GM10248 (cell line): ENCODE data around the gene CEP170B.

Source experiments
- CTCF ChIA-PET: fragments of 300-600 bp; sonication (Branson Sonifier 250); formaldehyde crosslinking; extraction: SDS; loops from one replicate; lab custom pipeline; 2021; ENCODE audit warnings: antibody characterized with exemption; lab: Yijun Ruan, JAX
- POLR2A ChIA-PET: fragments of 350-650 bp; sonication (Branson Sonifier 250); formaldehyde crosslinking; extraction: SDS; loops from one replicate; lab custom pipeline; 2020; ENCODE audit warnings: antibody characterized with exemption; lab: Yijun Ruan, JAX
- DNase-seq: peaks from one replicate; pipeline ENCODE4 v3.0.0; 2012; ENCODE audit errors: extremely low spot score
- TF ChIP-seq, protein P1 (sequence below): IDR thresholded peaks from 2 replicates; pipeline ENCODE4 v1.5.1; 2012; ENCODE audit warnings: mild to moderate bottlenecking, low read depth; ENCODE audit errors: extremely low read depth, missing control alignments, control extremely low read depth

Gene CEP170B

DNA sequence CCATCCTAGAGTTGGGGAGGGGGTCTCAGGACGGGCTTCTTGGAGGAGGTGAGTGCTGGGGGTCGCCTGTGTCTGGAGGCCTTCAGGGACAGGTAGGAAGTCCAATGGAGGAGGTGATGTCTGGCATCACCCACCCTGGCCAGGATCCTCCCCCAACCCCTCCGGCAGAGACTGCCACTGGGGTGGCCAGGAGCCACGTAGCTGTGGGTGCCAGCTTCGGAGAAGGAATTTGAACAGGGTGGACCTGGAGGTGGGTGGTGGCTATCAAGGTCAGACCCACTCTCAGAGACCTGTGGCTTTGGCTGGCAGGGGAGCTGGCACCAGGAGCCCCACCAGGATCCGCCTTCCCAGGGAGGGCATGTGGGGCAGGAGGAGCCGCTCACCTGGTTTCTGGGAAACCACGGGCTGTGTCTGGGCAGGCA is 9.1 kb downstream of the CEP170B start:
- POLR2A ChIA-PET: no interaction called here

DNA sequence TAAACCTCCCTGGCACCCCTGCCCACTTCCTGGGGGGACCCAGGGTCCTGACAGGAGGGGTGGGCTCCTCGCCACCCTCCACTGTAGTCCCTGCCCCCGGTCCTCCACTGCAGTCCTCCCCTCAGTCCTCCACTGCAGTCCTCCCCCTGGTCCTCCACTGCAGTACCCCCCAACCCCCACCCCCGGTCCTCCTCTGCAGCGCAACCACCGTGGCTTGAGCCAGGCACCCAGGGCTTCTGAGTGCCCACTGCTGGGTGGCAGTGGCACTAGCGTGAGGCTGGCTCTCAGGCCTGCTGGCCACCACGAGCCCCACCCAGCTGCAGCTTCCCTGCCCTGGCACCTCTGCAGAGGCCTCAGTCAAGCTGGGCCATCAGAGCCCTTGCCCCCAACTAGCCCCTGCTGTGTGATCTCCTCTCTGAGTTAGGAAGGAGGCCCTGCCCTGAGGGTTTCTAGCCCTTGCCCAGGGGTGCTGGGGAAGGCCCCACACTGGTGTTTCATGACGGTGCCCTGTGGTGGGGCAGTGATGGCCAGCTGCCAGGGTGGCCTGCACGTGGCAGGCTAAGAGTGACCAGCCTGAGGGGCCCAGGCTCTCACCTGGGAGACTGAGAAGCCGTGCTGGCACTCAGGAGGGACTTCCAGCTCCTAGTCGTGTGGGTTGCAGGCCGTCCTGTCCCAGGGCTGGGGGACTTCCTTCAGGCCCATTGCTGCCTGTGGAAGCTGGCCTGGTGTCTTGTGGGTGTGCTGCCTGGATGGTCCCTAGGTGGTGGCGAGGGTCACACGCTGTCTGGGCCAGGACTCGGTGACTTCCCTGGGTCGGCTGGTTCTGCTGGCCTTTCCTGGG is 9.7 kb downstream of the CEP170B start:
- no peak for DNase-seq
- ChIA-PET CTCF (interaction anchor here (1.2 kb wide), 1 partner anchor 8 kb away, joined by 3 read pairs; no protein-coding TSS in a partner anchor), POLR2A (no interaction called here)
- TF ChIP-seq, protein P1, sequence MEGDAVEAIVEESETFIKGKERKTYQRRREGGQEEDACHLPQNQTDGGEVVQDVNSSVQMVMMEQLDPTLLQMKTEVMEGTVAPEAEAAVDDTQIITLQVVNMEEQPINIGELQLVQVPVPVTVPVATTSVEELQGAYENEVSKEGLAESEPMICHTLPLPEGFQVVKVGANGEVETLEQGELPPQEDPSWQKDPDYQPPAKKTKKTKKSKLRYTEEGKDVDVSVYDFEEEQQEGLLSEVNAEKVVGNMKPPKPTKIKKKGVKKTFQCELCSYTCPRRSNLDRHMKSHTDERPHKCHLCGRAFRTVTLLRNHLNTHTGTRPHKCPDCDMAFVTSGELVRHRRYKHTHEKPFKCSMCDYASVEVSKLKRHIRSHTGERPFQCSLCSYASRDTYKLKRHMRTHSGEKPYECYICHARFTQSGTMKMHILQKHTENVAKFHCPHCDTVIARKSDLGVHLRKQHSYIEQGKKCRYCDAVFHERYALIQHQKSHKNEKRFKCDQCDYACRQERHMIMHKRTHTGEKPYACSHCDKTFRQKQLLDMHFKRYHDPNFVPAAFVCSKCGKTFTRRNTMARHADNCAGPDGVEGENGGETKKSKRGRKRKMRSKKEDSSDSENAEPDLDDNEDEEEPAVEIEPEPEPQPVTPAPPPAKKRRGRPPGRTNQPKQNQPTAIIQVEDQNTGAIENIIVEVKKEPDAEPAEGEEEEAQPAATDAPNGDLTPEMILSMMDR: no peak

More for the DNA sequence above, 9.1 kb downstream of the CEP170B start:
- no peak for DNase-seq
- CTCF ChIA-PET: no interaction called here
- TF ChIP-seq, protein P1: no peak

DNA sequence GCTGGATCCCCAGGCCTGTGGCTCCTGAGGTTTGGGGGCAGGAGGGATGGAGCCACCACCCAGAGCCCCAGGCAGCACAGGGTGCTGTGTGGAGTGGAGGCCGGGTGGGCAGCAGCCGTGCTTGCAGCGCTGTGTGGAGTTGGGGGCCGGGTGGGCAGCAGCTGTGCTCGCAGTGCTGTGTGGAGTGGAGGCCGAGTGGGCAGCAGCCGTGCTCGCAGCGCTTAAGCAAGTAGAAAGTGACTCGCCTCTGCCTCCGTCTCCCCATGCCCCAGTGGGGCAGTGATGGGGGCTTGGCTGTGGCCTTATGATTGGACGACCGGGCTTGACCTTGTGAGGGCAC is 10.3 kb downstream of the CEP170B start:
- no peak for DNase-seq
- CTCF ChIA-PET: interaction anchor here (1.2 kb wide), 1 partner anchor 8 kb away, joined by 3 read pairs; no protein-coding TSS in a partner anchor
- TF ChIP-seq, protein P1: no peak
- POLR2A ChIA-PET: no interaction called here

DNA sequence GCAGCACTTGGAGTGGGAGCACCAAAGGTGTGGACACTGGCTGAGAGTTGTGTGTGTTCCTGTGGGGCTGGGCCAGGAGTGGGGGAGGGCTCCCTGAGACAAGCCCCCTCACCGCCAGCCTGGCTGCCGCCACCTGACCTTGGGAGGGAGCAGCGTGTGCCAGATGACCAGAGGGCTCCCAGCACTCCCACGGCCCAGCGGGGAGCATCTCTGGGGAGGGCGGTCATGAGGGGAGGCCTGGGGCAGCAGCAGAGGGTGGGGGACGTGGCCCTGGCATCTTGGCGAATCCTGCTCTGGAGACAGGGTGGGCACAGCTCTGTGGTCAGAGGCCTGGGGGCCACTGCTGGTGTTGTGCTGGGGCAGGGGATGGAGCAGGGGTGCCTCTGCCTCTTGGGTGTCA is 10.7 kb downstream of the CEP170B start:
- DNase-seq: no peak
- ChIA-PET CTCF (interaction anchor here (1.2 to 1.7 kb wide), 2 partner anchors 9 to 21 kb away, joined by 3 to 5 read pairs; no protein-coding TSS in a partner anchor), POLR2A (no interaction called here)
- TF ChIP-seq, protein P1: no peak

DNA sequence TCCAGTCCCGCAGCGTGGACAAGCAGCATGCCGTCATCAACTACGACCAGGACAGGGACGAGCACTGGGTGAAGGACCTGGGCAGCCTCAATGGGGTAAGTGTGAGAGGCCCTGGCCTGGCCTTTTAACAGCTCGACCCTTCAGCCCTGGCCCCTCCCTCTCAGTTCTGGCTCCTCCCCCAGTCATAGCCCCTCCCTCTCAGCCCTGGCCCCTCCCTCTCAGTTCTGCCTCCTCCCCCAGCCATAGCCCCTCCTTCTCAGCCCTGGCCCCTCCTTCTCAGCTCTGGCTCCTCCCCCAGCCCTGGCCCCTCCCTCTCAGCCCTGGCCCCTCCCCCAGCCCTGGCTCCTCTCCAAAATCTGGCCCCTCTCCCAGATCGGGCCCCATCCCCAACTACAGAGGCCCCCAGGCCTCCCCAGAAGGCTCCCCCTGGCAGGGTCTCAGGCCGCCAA is 11.2 kb downstream of the CEP170B start:
- TF ChIP-seq, protein P1: no peak
- ChIA-PET POLR2A (no interaction called here), CTCF (interaction anchor here (0.9 to 1.7 kb wide), 2 partner anchors 20 to 187 kb away, joined by 3 to 5 read pairs; no protein-coding TSS in a partner anchor)
- DNase-seq: peak; percentile 71

DNA sequence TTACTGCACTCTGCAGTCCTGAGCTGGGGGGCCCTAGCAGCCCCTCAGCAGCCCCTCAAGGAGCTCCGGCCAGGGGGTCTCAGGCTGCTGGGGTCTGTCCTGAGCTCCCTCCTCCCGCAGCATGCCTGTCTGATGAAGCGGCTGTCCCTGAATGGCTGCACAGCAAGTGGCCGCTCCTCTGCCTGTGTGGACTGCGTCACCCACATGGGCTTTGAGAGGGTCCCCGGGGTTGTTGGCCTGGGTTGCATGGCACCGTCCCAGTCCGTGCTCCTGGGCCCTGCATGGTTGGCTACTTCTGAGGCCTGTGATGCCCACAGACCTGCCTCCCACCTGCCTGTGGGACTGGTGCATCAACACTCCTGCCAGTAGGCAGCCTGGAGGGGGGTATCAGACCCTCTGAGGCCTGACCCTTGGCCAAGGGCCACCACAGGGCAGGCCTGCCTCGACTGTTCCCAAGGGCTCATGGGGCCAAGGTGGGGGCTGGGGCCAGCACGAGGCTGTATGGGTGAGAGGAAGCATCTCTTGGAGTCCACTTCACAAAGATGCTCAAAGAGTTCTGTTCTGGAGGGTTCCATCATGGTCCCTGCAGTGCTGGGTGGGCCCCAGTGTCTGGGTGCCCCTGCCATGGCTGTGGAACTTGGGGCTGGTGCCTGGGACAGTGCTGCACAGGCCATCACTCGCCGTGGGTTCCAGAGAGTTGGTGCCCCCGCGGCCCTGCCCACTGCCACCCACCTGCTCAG is 12.2 kb downstream of the CEP170B start:
- CTCF ChIA-PET: interaction anchor here (0.9 to 1.7 kb wide), 2 partner anchors 19 to 186 kb away, joined by 3 to 5 read pairs; no protein-coding TSS in a partner anchor
- POLR2A ChIA-PET: no interaction called here
- TF ChIP-seq, protein P1: no peak
- DNase-seq: no peak
